Dendritic cell treated with granulocyte-macrophage colony-stimulating factor and Interleukin-4, amounts not matched to agents 40 ng/mL and 50 ng/mL, for 4 days (primary cell): Measurements from ENCODE around the gene KLHL35.

Source experiments
- H3K27ac Mint-ChIP-seq: one replicate; pipeline ENCODE4 v1.8.0; 2022; ENCODE audit warnings: mild to moderate bottlenecking, mixed read lengths
- H3K27me3 Mint-ChIP-seq: one replicate; pipeline ENCODE4 v1.8.0; 2022; ENCODE audit warnings: mild to moderate bottlenecking, mixed read lengths
- H3K36me3 Mint-ChIP-seq: one replicate; pipeline ENCODE4 v1.8.0; 2022; ENCODE audit warnings: low read depth, mixed read lengths
- H3K4me1 Mint-ChIP-seq: one replicate; pipeline ENCODE4 v1.8.0; 2022; ENCODE audit warnings: low read depth, mixed read lengths
- H3K4me3 Mint-ChIP-seq: one replicate; pipeline ENCODE4 v1.8.0; 2022; ENCODE audit warnings: mild to moderate bottlenecking, moderate library complexity, mixed read lengths
- H3K9me3 Mint-ChIP-seq: one replicate; pipeline ENCODE4 v1.8.0; 2022; ENCODE audit warnings: mixed read lengths
- intact Hi-C: fragments of 100-400 bp; cut with micrococcal nuclease; formaldehyde crosslinking; loops from one replicate; pipeline ENCODE4 v1.15.0; 2022

The KLHL35 gene

DNA sequence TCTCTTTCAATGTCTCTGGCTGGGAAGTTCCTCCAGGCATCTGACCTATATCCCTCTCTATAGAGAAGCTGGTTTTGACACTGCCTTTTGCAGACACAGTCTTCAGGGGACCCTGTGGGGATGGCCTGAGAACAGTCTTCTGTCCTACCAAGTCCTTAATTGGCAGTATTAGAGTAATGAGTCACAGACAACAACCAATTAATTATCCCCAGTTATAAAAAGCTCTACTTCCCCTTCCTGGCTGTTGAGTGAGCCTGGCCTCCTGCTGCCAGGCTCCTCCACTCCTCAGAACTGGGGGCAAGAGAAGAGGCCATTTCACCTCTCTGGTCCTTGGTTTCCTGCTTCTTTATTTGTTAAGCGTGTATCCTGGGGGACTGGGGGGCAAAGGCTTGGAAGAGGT, 41.2 kb upstream of the KLHL35 start:
- Mint-ChIP-seq H3K9me3 (no peaks in the 10 kb centered on the region), H3K27me3 (no peaks in the 10 kb centered on the region), H3K4me1 (peaks cover 32% of the 10 kb centered on the region), H3K36me3 (peaks cover 7% of the 10 kb centered on the region), H3K27ac (no peak overlapping the region), H3K4me3 (no peak overlapping the region)
- intact Hi-C loops = no loop called here

DNA sequence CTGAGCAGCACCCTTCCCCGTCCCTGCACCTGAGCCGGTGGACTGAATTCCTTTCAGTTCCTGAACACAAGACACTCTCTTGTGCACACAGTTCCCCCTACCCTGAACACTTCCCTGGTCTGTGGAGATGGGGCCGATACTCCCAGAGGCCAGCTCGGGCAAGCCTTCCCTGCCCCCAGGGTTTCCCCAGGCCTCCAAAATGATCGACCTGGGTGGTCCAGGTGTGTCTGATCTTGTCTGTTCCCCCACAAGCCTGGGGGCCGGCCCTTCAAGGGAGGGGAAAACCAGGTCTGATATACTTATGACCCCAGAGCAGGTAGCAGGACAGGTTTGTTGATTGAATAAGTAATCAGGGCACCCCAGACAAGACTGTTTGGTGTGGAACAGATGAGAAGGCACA, 40.7 kb upstream of the KLHL35 start:
- Mint-ChIP-seq H3K27me3 (no peaks in the 10 kb centered on the region), H3K4me1 (peaks cover 32% of the 10 kb centered on the region), H3K36me3 (peaks cover 7% of the 10 kb centered on the region), H3K27ac (no peak overlapping the region), H3K4me3 (no peak overlapping the region), H3K9me3 (no peaks in the 10 kb centered on the region)
- intact Hi-C loops = no loop called here

DNA sequence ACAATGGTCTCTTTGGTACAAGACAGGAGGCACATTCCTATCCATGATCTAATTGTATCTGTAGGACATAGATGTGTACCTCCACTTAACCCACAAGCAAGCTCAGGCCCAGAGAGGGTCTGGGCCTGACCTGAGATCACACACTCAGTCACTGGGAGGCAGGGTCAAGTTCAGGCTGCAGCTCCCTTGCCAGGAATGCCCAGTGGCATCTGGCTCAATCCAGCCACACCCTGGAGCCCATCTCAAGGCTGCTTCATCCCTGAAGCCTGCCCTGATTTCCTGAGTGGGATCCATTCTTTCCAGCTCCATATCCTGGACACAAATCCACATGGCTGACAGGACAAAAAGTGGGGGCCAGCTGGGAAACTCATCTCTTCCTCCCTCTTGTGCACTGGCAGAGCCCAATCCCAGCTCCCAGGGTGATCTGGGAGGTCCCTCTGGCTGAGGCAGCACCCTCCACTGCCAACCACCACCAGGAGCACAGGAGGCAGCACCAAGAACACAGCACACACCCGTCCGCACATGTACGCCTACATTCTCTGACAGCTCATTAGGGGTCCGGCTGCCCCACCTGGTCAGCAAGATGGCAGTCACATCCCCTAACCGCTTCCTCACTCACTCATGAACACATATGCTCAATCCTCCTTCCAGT, 39.2 kb upstream of the KLHL35 start:
- Mint-ChIP-seq H3K27me3 (no peaks in the 10 kb centered on the region), H3K4me1 (peaks cover 32% of the 10 kb centered on the region), H3K9me3 (no peaks in the 10 kb centered on the region), H3K4me3 (no peak overlapping the region), H3K36me3 (peaks cover 10% of the 10 kb centered on the region), H3K27ac (no peak overlapping the region)
- intact Hi-C loops = no loop called here

DNA sequence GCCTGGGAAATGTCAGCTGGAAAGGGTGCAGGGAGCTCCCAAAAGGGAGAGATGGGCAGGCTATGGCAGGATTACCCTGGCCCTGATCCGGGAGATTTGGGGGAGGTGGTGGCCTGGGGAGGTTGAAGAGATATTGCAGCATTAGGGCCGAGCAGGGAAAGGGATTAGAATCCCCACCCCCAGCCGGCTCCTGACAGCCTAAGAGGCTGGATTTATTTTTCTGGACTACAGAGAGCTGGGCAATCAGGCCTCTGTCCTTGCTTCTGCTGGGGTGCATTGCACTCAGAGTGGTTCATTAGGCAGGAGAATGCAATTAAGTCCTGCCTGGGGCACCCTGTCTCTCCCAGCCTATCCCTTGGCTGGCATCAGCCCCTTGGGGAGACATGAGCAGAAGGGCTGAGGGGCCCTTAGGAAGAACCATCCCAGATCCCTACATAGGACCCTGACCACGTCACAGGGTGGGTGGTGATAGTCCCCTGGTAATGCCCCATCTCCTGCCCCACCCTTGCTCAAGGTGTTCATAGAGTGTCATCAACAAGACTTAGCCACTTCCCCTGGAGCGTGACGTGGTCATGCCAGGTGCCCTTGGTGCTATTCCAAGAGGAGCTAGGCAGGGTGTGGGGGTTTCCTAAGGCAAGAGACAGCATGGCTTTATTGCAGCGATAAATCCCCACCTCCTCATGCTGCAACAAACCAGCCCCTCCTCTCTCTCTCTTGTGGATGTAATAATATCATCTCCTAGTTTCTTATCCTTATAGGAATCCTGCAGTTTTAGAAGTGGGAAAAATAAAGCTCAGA, 38.4 kb upstream of the KLHL35 start:
- no peaks in the 10 kb centered on the region for H3K27me3 Mint-ChIP-seq
- H3K4me1 Mint-ChIP-seq = peaks cover 35% of the 10 kb centered on the region
- no peak overlapping the region for H3K27ac Mint-ChIP-seq
- peaks cover 12% of the 10 kb centered on the region for H3K36me3 Mint-ChIP-seq
- intact Hi-C loops = no loop called here
- H3K9me3 Mint-ChIP-seq = no peaks in the 10 kb centered on the region
- no peak overlapping the region for H3K4me3 Mint-ChIP-seq

DNA sequence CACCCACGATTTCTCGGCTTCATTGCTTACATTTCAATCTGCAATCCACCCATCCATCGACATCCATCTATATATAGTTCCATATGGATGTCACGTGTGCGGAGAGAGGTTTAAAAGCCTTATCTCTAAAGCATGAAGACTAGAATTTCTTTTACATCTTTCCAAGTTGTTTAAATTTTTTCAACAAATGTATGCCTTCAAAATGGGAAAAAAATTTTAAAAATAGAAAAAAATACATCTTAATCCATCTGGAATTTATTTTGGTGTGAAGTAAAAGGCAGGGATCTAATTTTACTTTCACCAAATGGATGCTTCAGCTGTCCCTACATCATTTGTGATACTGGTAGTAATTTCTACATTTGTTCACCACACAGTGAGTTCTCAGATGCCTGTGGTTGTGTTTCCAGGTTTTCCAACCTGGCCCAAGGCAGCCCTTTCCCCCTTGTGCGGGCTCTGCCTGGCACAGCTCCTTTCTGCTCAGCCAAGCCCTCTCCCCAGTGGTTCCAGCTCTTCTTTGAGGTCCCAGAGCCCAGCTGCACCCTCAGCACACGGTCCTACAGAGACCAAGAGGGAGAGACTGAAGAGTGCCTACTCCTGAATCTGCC, 37.6 kb upstream of the KLHL35 start:
- H3K36me3 Mint-ChIP-seq = peaks cover 12% of the 10 kb centered on the region
- H3K4me3 Mint-ChIP-seq = no peak overlapping the region
- intact Hi-C loops = no loop called here
- peaks cover 28% of the 10 kb centered on the region for H3K4me1 Mint-ChIP-seq
- H3K27me3 Mint-ChIP-seq = no peaks in the 10 kb centered on the region
- no peak overlapping the region for H3K27ac Mint-ChIP-seq
- no peaks in the 10 kb centered on the region for H3K9me3 Mint-ChIP-seq

DNA sequence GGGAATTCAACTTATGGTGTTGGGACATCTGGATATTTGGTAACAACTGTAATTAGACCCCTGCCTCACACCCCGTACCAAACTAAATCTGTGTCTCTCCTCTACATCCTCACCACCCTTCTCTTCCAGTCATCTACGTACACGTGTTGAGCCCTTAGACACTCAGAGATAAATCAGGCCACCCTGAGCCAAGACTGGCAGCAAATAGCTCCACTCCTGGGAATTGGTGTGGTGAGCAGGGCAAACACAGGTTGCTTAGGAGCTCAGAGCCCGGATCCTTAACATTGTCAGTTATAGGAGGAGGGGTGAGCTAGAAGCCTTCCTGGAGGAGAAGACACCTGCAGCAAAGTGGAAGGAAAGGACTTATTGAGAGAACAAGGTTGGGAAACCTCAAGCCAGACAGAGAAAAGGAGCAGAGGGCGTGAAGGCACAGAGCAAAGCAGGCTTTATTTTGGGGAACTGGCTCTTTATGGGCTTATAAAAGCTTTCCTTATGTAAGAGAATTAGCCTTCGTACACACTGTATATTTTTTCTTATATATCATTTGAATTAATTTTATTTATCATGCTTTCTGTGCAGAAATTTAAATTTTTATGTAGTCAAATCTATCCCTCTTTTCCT, 36.9 kb upstream of the KLHL35 start:
- intact Hi-C loops = no loop called here
- H3K4me3 Mint-ChIP-seq = no peak overlapping the region

DNA sequence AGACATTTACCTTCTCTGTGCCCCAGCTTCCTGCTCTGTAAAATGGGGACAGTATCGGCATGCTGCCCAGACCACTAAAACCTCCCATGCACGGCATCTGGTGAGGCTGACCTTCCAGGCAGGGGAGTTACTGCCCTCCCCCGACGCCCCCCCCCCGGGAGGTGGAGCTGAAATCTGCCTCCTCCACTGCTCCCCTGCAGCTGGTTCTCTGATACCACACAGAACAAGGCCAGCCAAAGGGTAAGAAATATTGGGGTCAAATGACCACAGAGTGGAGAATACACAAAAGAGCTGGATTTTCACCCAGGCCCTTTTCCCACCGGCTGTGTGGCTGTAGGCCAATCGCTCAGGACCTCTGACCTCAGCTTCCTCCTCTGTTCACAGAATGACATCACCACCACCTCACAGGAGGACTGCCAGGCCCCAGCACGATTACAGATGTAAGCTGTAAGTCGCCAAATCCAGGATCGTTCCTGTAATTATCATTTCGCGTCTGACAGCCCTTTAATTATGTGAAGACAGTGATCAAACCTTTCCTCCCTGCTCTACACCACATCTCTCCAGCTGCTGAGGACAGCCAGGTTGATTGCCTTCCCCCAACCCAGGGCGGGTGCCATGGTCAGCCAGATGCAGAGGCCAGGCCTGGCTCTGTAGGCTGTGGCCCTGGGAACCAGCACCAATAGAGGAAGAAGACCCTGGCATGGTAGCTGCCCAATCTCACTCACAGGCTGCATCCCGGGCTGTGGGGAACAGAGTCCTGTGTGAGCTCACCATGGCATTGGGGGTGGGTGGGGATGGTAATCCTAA, 35.7 kb upstream of the KLHL35 start:
- H3K27me3 Mint-ChIP-seq = no peaks in the 10 kb centered on the region
- no peak overlapping the region for H3K4me3 Mint-ChIP-seq
- peaks cover 12% of the 10 kb centered on the region for H3K36me3 Mint-ChIP-seq
- H3K9me3 Mint-ChIP-seq = no peaks in the 10 kb centered on the region
- H3K4me1 Mint-ChIP-seq = peaks cover 9% of the 10 kb centered on the region
- H3K27ac Mint-ChIP-seq = no peak overlapping the region
- intact Hi-C loops = no loop called here

More for the DNA sequence above, 36.9 kb upstream of the KLHL35 start:
- no peaks in the 10 kb centered on the region for H3K27me3 Mint-ChIP-seq
- peaks cover 12% of the 10 kb centered on the region for H3K36me3 Mint-ChIP-seq
- no peaks in the 10 kb centered on the region for H3K9me3 Mint-ChIP-seq
- H3K4me1 Mint-ChIP-seq = peaks cover 21% of the 10 kb centered on the region
- no peak overlapping the region for H3K27ac Mint-ChIP-seq

DNA sequence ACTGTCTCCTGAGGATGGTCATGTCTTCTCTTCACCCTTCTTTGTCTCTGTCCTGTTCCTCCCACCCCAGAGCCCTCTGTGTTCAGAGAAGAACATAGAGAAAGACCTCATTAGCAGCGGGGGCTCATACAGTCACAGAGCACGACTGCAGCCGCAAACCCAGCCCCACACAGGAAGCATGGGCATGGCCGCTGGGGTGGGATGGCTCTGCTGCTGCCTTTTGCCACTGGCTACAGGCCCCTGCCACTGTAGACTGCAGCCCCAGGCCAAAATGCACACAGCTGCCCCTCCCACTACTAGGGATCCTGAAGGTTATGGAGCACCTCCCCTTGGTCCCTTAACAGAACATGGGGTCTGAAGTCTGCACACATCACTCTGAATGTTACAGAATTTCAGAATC, 34.9 kb upstream of the KLHL35 start:
- H3K4me1 Mint-ChIP-seq = peaks cover 5% of the 10 kb centered on the region
- intact Hi-C loops = no loop called here
- H3K4me3 Mint-ChIP-seq = no peak overlapping the region
- H3K9me3 Mint-ChIP-seq = no peaks in the 10 kb centered on the region
- no peak overlapping the region for H3K27ac Mint-ChIP-seq
- no peaks in the 10 kb centered on the region for H3K27me3 Mint-ChIP-seq
- peaks cover 12% of the 10 kb centered on the region for H3K36me3 Mint-ChIP-seq

DNA sequence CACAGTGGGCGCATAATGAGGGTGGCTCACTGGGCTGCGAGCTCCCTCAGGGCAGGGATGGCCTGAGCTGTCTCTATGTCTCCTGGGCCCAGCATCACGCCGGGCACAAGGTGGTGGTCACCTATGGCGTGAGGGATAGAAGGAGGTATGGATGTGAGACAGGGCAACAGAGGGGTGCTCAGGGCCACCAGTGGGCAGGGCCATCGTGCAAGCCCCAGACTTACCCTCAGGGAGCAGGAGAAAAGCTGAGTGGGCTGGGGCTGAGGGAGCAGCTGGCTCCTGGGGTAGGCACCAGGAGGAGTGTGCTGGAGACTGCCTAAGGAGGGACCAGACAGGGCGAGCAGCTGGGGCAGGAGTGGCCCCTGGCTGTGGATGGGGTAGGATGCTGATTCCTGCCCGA, 34.3 kb upstream of the KLHL35 start:
- peaks cover 5% of the 10 kb centered on the region for H3K4me1 Mint-ChIP-seq
- H3K36me3 Mint-ChIP-seq = peaks cover 6% of the 10 kb centered on the region
- H3K9me3 Mint-ChIP-seq = no peaks in the 10 kb centered on the region
- no peak overlapping the region for H3K27ac Mint-ChIP-seq
- intact Hi-C loops = no loop called here
- H3K27me3 Mint-ChIP-seq = no peaks in the 10 kb centered on the region
- H3K4me3 Mint-ChIP-seq = no peak overlapping the region

DNA sequence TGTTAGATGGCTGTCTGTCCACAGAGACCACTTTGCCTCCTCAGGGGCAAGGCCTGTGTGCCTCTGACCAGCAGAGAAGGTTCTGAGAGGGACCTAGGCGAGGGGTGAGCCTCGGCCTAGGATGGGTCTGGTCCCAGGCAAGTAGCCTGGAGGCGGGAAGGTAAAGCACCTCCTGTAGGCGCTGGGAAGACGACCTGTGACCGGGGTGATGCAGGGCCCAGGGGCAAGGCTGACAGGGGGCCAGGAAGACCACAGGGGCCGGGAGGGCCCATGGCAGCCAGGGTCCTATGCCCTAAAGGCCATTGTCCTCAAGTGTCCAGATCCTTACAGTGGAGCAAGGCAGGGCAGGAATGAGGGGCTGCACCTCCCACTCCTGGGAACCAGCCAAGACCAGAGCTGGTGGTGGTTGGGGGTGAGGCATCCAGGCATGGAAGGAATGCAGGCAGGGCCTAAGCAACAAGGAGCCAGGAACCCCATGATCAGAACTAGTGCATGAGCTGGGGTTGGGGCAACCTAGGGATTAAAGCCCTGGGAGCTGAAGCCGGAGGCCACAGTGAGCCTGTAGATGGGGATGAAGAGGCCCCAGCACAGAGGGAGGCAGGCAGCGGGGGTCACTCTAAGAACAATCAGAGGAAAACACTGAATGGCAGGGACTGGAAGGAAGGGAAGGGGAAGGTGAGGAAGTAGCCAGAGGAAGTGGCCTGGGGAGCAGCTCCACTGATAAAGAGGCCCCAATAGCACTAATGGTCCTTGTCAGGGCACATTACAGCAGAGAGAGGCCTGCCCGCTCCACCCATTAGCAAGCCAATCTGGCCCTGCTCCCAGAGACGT, 32.9 kb upstream of the KLHL35 start:
- Mint-ChIP-seq H3K4me3 (no peak overlapping the region), H3K36me3 (peaks cover 5% of the 10 kb centered on the region), H3K4me1 (peaks cover 5% of the 10 kb centered on the region), H3K27ac (no peak overlapping the region), H3K27me3 (no peaks in the 10 kb centered on the region), H3K9me3 (no peaks in the 10 kb centered on the region)
- intact Hi-C loops = no loop called here

DNA sequence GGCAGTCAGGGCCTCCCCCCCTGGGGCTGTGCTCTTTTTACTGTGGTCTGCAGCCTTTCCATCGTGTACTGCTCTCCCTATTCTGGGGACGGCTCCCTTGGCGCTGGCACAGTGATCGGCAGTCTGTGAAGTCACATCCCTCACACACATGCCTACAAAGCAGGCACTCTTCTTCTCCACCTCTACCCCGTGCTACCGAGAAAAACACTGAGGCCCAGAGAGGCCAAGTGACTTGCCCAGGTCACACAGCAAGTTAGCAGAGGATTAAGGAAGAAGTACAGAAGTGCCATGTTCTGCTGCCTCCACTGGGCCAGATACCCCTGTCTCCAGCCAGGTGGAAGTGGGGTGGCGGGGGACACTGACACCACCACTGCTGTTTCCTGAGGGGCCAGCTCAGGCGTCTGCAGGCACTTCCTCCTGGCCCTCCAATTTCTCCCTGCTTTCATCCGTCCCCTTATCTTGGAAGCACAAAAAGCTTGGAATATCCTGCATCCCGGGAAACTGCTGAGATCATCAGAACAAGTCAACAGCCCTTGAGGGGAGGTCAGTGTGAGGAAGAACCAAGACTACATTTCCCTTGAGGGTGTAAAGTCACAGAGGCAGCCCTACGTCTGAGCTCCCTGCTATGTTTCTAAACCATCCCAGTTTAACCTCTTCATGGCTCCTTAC, 30.2 kb upstream of the KLHL35 start:
- H3K27me3 Mint-ChIP-seq = no peaks in the 10 kb centered on the region

DNA sequence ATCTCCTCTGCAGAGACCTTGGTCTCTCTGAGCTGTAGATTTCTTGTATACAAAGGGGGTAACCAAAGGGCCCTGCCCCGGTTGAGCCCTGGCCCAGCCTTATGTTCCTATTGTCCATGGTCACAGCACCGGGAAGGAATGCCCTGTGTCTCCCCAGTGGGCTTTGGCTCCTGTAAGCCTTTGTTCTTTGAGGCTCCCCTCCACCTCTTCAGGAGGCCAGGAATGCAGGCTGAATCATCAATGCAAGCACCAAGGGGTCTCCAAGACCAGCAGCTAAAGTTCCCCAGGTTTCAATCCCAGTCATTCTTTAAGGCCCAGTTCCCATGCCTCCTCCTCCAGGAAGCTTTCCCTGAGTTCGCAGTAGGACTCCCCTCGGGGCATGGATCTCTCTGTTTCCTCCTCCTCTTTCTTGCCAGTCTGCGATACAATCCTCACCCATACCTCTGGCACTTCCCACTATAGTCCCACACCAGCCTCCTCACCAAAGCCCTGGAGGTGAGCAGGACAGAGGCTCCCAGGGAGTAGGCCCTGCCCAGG, 29.2 kb upstream of the KLHL35 start:
- Mint-ChIP-seq H3K36me3 (peaks cover 2% of the 10 kb centered on the region), H3K27ac (no peak overlapping the region), H3K4me3 (no peak overlapping the region), H3K9me3 (no peaks in the 10 kb centered on the region), H3K4me1 (peaks cover 5% of the 10 kb centered on the region), H3K27me3 (no peaks in the 10 kb centered on the region)
- intact Hi-C loops = no loop called here

More for the DNA sequence above, 30.2 kb upstream of the KLHL35 start:
- Mint-ChIP-seq H3K27ac (no peak overlapping the region), H3K4me3 (no peak overlapping the region), H3K36me3 (peaks cover 5% of the 10 kb centered on the region), H3K9me3 (no peaks in the 10 kb centered on the region), H3K4me1 (peaks cover 5% of the 10 kb centered on the region)
- intact Hi-C loops = no loop called here
